Smooth muscle cell (in vitro differentiated cells): Measurements from ENCODE around the gene PRSS2. TPM values are rescaled to one million over a fixed set of nuclear protein-coding genes. Genes with fewer than 3 reads are reported as not detected.

Experiments
- DNase-seq: peaks from one replicate; lab custom pipeline; 2025; ENCODE audit not compliant: unreplicated experiment; lab: John Stamatoyannopoulos, UW
- H2AFZ ChIP-seq: fragments of 200-600 bp; sonication (generic); 2 replicates; pipeline ENCODE4 v1.6.0; 2016; ENCODE audit warnings: antibody characterized with exemption, low read depth, mild to moderate bottlenecking
- H3F3A ChIP-seq: fragments of 200-600 bp; sonication (generic); 2 replicates; pipeline ENCODE4 v1.6.0; 2017; ENCODE audit warnings: antibody characterized with exemption, low read depth
- H3K27ac ChIP-seq: fragments of 200-600 bp; sonication (generic); 2 replicates; pipeline ENCODE4 v1.5.1; 2016; ENCODE audit warnings: low read depth, mild to moderate bottlenecking
- H3K27me3 ChIP-seq: fragments of 200-600 bp; sonication (generic); 2 replicates; pipeline ENCODE4 v1.6.1; 2016; ENCODE audit warnings: low read depth, mild to moderate bottlenecking
- H3K36me3 ChIP-seq: fragments of 200-600 bp; sonication (generic); 2 replicates; pipeline ENCODE4 v1.5.1; 2016; ENCODE audit warnings: low read depth
- H3K4me1 ChIP-seq: fragments of 200-600 bp; sonication (generic); 2 replicates; pipeline ENCODE4 v1.5.1; 2016; ENCODE audit warnings: low read depth
- H3K4me2 ChIP-seq: fragments of 200-600 bp; sonication (generic); 2 replicates; pipeline ENCODE4 v1.6.0; 2016; ENCODE audit warnings: mild to moderate bottlenecking
- H3K4me3 ChIP-seq: fragments of 200-600 bp; sonication (generic); 2 replicates; pipeline ENCODE4 v1.5.1; 2016; ENCODE audit warnings: mild to moderate bottlenecking
- H3K79me2 ChIP-seq: fragments of 200-600 bp; sonication (generic); 2 replicates; pipeline ENCODE4 v1.6.0; 2016; ENCODE audit warnings: low read depth, mild to moderate bottlenecking
- H3K9ac ChIP-seq: fragments of 200-600 bp; sonication (generic); 2 replicates; pipeline ENCODE4 v1.6.0; 2016; ENCODE audit warnings: low read depth
- H3K9me3 ChIP-seq: fragments of 200-600 bp; sonication (generic); replicated peaks from 2 replicates; pipeline ENCODE4 v1.5.1; 2016; ENCODE audit warnings: low read depth
- H4K20me1 ChIP-seq: fragments of 200-600 bp; sonication (generic); 2 replicates; pipeline ENCODE4 v1.6.0; 2016; ENCODE audit warnings: low read depth
- WGBS: methylation state at CpG from one replicate; pipeline ENCODE4 v1.1.7; 2016; ENCODE audit warnings: low lambda C conversion rate; 5-methylcytosine and 5-hydroxymethylcytosine counted together
- polyA plus RNA-seq: library from polyadenylated mRNA; unstranded; fragments of >200 nt; fragmentation: Nextera tagmentation; extraction: Ambion mirVana; gene quantifications from 2 replicates; pipeline ENCODE4 v1.2.1, GENCODE V29; 2016
- total RNA-seq: library from RNA; depleted of rRNA; stranded (reverse); fragments of >200 nt; gene quantifications from 2 replicates; pipeline ENCODE4 v1.2.3, GENCODE V29; 2014
- TF ChIP-seq, protein P1 (sequence below): fragments of 200-600 bp; sonication (generic); IDR thresholded peaks from 2 replicates; pipeline ENCODE4 v1.5.1; 2017; ENCODE audit warnings: borderline replicate concordance, mild to moderate bottlenecking, antibody characterized with exemption; ENCODE audit not compliant: insufficient read depth, poor library complexity, severe bottlenecking

PRSS2 gene
- total and polyA plus RNA-seq, 2 experiments from 2014 or later = not detected

DNA sequence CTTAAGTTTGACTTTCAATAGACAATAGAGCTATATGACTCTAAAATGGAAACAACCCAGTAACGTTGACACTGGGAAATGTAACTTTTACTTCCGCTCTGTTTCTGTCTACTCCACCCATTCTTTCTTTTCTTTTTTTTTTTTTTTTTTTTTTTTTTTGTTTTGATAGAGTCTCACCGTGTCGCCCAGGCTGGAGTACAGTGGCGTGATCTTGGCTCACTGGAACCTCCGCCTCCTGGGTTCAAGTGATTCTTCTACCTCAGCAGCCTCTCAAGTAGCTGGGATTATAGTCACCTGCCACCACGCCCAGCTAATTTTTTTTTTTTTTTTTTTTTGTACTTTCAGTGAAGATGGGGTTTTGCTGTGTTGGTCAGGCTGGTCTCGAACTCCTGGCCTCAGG is 13.9 kb downstream of the PRSS2 start:
- Histone ChIP-seq H3K27ac (no peak overlapping the region), H3K4me1 (no peaks in the 10 kb centered on the region), H3K4me3 (no peak overlapping the region), H3K9ac (no peak overlapping the region), H3K9me3 (no peaks in the 10 kb centered on the region), H3K79me2 (no peaks in the 10 kb centered on the region), H3K27me3 (peaks cover 6% of the 10 kb centered on the region), H4K20me1 (no peaks in the 10 kb centered on the region), H3K36me3 (no peaks in the 10 kb centered on the region), H2AFZ (no peak overlapping the region), H3F3A (no peaks in the 10 kb centered on the region), H3K4me2 (no peak overlapping the region)
- no peak for DNase-seq
- 95% methylated on average over 8 of the region's 8 CpGs for WGBS
- TF ChIP-seq, protein P1, sequence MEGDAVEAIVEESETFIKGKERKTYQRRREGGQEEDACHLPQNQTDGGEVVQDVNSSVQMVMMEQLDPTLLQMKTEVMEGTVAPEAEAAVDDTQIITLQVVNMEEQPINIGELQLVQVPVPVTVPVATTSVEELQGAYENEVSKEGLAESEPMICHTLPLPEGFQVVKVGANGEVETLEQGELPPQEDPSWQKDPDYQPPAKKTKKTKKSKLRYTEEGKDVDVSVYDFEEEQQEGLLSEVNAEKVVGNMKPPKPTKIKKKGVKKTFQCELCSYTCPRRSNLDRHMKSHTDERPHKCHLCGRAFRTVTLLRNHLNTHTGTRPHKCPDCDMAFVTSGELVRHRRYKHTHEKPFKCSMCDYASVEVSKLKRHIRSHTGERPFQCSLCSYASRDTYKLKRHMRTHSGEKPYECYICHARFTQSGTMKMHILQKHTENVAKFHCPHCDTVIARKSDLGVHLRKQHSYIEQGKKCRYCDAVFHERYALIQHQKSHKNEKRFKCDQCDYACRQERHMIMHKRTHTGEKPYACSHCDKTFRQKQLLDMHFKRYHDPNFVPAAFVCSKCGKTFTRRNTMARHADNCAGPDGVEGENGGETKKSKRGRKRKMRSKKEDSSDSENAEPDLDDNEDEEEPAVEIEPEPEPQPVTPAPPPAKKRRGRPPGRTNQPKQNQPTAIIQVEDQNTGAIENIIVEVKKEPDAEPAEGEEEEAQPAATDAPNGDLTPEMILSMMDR = no peak

DNA sequence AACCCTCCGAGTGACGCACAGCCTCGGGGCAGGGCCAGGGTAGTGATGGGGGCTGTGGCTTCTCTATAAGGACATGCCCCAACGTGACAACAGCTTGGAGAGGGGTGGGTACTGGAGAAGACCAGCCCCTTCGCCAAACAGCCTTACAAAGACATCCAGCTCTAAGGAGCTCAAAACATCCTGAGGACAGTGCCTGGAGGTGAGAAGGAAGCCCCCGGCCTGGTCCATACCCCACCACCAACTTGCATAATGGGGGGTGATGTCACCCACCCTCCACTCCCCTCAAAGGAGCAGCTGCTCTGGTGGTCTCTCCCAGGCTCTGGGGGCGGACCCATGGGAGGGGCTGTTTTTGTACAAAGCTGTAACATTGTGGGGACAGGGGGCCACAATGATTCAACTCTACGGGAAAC is 15.1 kb downstream of the PRSS2 start:
- Histone ChIP-seq H3K9ac (no peak overlapping the region), H3K4me2 (no peak overlapping the region), H3K36me3 (no peaks in the 10 kb centered on the region), H4K20me1 (no peaks in the 10 kb centered on the region), H3K27me3 (no peaks in the 10 kb centered on the region), H2AFZ (no peak overlapping the region), H3K4me1 (no peaks in the 10 kb centered on the region), H3K27ac (no peak overlapping the region), H3F3A (no peaks in the 10 kb centered on the region), H3K79me2 (no peaks in the 10 kb centered on the region), H3K9me3 (no peaks in the 10 kb centered on the region), H3K4me3 (no peak overlapping the region)
- WGBS = 88% methylated on average over 8 of the region's 8 CpGs
- DNase-seq = no peak
- TF ChIP-seq, protein P1 = no peak

DNA sequence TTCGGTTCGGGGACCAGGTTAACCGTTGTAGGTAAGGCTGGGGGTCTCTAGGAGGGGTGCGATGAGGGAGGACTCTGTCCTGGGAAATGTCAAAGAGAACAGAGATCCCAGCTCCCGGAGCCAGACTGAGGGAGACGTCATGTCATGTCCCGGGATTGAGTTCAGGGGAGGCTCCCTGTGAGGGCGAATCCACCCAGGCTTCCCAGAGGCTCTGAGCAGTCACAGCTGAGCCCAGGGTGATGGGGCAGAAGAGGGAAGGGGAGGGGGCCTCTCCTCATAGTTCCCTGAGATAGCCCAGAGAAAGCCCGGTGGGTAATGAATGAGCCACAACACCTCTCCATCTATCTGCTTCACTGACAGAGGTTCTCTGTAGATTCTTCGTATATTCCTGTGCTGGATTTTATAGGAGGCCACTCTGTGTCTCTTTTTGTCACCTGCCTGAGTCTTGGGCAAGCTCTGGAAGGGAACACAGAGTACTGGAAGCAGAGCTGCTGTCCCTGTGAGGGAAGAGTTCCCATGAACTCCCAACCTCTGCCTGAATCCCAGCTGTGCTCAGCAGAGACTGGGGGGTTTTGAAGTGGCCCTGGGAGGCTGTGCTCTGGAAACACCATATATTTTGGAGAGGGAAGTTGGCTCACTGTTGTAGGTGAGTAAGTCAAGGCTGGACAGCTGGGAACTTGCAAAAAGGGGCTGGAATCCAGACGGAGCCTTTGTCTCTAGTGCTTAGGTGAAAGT is 16.4 kb downstream of the PRSS2 start:
- H3K27me3 ChIP-seq = no peaks in the 10 kb centered on the region
- TF ChIP-seq, protein P1 = no peak
- H2AFZ ChIP-seq = no peak overlapping the region
- no peaks in the 10 kb centered on the region for H3K9me3 ChIP-seq
- H4K20me1 ChIP-seq = no peaks in the 10 kb centered on the region
- H3K36me3 ChIP-seq = no peaks in the 10 kb centered on the region
- no peak overlapping the region for H3K4me3 ChIP-seq
- WGBS = 93% methylated on average over 11 of the region's 11 CpGs
- H3K27ac ChIP-seq = no peak overlapping the region
- no peaks in the 10 kb centered on the region for H3K4me1 ChIP-seq
- H3K9ac ChIP-seq = no peak overlapping the region
- no peak for DNase-seq
- H3K79me2 ChIP-seq = no peaks in the 10 kb centered on the region
- no peaks in the 10 kb centered on the region for H3F3A ChIP-seq
- no peak overlapping the region for H3K4me2 ChIP-seq

DNA sequence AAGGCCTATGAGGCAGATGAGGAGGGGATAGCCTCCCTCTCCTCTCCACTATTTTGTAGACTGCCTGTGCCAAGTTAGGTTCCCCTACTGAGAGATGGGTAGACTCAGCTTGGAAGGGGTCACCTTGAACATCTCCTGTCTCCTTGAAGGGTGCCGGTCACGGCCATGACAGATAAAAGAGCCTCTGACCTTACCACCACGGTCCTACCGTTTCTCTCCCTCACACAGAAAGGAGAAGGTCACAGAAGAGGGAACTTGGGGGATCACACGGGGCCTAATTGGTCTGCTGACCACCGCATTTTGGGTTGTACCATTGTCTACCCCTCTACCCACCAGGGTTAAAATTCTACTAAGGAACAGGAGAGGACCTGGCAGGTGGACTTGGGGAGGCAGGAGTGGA is 17.0 kb downstream of the PRSS2 start:
- Histone ChIP-seq H3K27me3 (no peaks in the 10 kb centered on the region), H3K4me1 (no peaks in the 10 kb centered on the region), H3K36me3 (no peaks in the 10 kb centered on the region), H4K20me1 (no peaks in the 10 kb centered on the region), H3K4me3 (no peak overlapping the region), H3K4me2 (no peak overlapping the region), H2AFZ (no peak overlapping the region), H3F3A (no peaks in the 10 kb centered on the region), H3K79me2 (no peaks in the 10 kb centered on the region), H3K9me3 (no peaks in the 10 kb centered on the region), H3K27ac (no peak overlapping the region), H3K9ac (no peak overlapping the region)
- 95% methylated on average over 6 of the region's 6 CpGs for WGBS
- TF ChIP-seq, protein P1 = no peak
- DNase-seq = no peak
